Measurements from ENCODE around the gene TXLNB.

Gene TXLNB

GRCh38 chr6:139247618-139248017 is 44.2 kb downstream of the TXLNB start:
- DNase-seq (ENCODE audit: low read depth) = no peak
- no peak overlapping the region for H3K4me3 ChIP-seq (ENCODE audit: control insufficient read depth, low read depth, low read length)
- TF ChIP-seq CTCF (IDR thresholded peaks at IDR 0.05; ENCODE audit: control insufficient read depth, insufficient read depth, low read depth, low read length, missing control alignments) = no peak

GRCh38 chr6:139243536-139243935 is 48.3 kb downstream of the TXLNB start:
- no peak for TF ChIP-seq CTCF (IDR thresholded peaks at IDR 0.05; ENCODE audit: control insufficient read depth, insufficient read depth, low read depth, low read length, missing control alignments)
- DNase-seq (ENCODE audit: low read depth) = no peak

GRCh38 chr6:139242457-139243240 is 49.1 kb downstream of the TXLNB start:
- TF ChIP-seq CTCF (IDR thresholded peaks at IDR 0.05; ENCODE audit: control insufficient read depth, insufficient read depth, low read depth, low read length, missing control alignments) = no peak
- no peak overlapping the region for H3K4me3 ChIP-seq (ENCODE audit: control insufficient read depth, low read depth, low read length)
- no peak for DNase-seq (ENCODE audit: low read depth)

More at GRCh38 chr6:139243536-139243935, 48.3 kb downstream of the TXLNB start:
- H3K4me3 ChIP-seq (ENCODE audit: control insufficient read depth, low read depth, low read length) = no peak overlapping the region

DNA sequence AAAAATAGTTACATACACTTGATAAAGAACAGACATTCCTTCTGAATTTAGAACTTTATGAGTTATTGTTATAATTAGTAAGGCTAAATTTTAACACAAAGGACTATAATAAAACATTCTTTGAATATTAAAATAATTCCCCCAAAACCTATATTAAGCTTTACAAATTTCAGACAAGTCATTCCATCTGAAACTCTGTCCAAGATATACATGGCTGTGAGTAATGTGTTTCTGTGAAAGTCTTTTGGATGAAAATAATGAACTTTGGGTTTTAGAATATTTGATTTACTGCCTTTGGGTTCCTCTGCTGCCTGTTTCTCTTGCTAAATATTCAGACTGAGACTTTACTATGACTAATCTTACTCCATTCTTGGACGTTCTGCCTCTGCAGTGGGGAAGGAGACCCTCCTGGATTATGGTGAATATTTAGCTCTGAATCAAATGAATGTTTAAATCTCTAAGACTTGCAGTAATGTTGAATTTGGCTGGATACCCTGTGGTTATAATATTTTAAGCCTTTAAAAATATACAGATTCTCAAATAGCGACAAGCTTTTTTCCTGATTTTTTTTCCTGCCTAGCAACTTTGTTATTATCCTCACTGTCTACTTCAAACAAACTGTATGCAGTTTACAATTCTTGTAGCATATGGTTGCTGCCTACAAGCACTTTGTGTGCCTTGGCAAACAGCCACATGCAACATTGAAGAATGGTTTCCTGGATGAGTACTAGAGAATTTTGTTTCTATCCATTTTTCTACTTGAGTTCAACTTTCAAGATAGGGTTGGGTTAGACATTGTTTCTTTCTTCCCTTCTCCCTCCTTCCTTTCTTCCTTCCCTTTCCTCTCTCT is 51.4 kb downstream of the TXLNB start:
- H3K4me3 ChIP-seq (ENCODE audit: control insufficient read depth, low read depth, low read length) = no peak overlapping the region
- peak; percentile 34 for DNase-seq (ENCODE audit: low read depth)
- no peak for TF ChIP-seq CTCF (IDR thresholded peaks at IDR 0.05; ENCODE audit: control insufficient read depth, insufficient read depth, low read depth, low read length, missing control alignments)

DNA sequence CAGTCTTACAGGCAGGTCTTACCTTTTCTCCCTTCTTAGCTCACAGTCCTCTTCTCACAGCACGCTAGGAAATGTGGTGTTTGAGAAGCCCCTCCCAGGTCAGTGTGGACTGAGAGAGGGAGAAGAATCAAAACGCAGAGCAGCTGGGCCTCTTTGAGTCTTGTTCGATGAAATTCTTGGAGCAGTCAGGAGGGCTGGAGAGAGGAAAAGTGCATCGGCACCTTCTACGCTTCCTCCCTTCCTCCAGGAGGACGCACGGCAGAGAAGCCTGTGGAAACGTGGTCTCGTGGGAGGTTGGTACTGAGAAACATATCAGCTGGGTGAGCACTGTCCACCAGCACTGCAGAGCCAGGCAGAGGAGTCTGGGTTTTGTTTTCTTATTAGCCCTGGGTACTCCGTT is 52.7 kb downstream of the TXLNB start:
- no peak overlapping the region for H3K4me3 ChIP-seq (ENCODE audit: control insufficient read depth, low read depth, low read length)
- no peak for TF ChIP-seq CTCF (IDR thresholded peaks at IDR 0.05; ENCODE audit: control insufficient read depth, insufficient read depth, low read depth, low read length, missing control alignments)
- no peak for DNase-seq (ENCODE audit: low read depth)

DNA sequence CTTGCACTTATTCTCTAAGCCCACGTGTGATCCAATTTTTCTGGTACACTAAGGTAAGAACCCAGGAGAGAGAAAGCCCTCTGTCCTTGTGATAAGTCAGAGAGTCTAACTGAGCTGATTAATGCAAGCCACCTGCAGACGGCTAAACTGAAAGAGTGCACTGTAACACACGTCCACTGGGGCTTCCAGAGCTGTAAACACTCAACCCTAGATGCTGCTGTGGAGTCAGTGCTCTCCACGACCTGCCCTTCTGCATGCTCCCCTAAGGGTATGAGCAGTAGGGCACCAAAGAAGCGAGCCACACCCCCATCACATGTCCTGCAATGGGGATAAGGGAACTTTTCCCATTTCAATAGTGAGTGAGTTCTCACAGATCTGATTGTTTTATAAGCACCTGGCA is 55.7 kb downstream of the TXLNB start:
- no peak for TF ChIP-seq CTCF (IDR thresholded peaks at IDR 0.05; ENCODE audit: control insufficient read depth, insufficient read depth, low read depth, low read length, missing control alignments)
- H3K4me3 ChIP-seq (ENCODE audit: control insufficient read depth, low read depth, low read length) = no peak overlapping the region
- DNase-seq (ENCODE audit: low read depth) = no peak
